Transverse colon (tissue), 3 donors: ENCODE data around the gene CADM2.

Source experiments
- EP300 ChIP-seq: sonication (generic); formaldehyde crosslinking; IDR thresholded peaks from one replicate; pipeline ENCODE4 v1.6.1; 2017; ENCODE audit warnings: antibody characterized with exemption, low read depth
- POLR2A ChIP-seq: fragments of 450-650 bp; IDR thresholded peaks from one replicate; pipeline ENCODE4 v1.6.1; 2016; ENCODE audit warnings: antibody characterized with exemption, mild to moderate bottlenecking, moderate library complexity
- TF ChIP-seq, protein P1 (sequence below), 5 experiments: fragments of 200-600 bp in 3 of 5; fragments of 450-650 bp in 2 of 5; sonication (generic) in 3 of 5; IDR thresholded peaks; 1 replicate in 2 of 5; 2 replicates in 3 of 5; pipeline ENCODE4 v1.5.1; 2016 to 2017; ENCODE audit warnings: antibody characterized with exemption in 5 of 5, inconsistent platforms in 3 of 5, mild to moderate bottlenecking in 2 of 5, moderate library complexity in 1 of 5

DNA sequence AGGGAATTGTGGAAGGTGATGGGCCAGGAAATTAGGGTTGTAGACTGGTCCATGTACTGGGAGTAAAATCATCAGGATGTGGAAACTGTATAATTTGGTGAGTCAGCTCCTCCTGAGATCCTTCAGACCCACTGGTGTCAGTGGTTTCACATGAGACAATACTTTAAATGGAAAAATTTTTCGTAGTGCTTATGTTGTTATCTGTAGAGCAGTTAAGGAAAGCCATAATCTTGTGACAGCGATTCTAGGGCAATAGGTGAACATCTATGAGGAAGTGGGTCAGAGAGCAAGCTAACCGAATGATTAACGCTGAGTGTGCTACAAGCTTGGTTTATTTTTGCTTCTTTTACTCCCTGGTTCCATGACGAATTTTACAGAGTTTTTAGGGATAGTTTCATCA is 200.6 kb downstream of the CADM2 start:
- TF ChIP-seq, protein P1, sequence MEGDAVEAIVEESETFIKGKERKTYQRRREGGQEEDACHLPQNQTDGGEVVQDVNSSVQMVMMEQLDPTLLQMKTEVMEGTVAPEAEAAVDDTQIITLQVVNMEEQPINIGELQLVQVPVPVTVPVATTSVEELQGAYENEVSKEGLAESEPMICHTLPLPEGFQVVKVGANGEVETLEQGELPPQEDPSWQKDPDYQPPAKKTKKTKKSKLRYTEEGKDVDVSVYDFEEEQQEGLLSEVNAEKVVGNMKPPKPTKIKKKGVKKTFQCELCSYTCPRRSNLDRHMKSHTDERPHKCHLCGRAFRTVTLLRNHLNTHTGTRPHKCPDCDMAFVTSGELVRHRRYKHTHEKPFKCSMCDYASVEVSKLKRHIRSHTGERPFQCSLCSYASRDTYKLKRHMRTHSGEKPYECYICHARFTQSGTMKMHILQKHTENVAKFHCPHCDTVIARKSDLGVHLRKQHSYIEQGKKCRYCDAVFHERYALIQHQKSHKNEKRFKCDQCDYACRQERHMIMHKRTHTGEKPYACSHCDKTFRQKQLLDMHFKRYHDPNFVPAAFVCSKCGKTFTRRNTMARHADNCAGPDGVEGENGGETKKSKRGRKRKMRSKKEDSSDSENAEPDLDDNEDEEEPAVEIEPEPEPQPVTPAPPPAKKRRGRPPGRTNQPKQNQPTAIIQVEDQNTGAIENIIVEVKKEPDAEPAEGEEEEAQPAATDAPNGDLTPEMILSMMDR (IDR thresholded peaks at IDR 0.05), result no peak
- no peak for TF ChIP-seq POLR2A
- no peak for TF ChIP-seq EP300
